K562 (cell line): Measurements from ENCODE around the gene PSME1. TPM values are rescaled to one million over a fixed set of nuclear protein-coding genes. Genes with fewer than 3 reads are reported as not detected.

Source experiments
- ATAC-seq: fragments of 200-7000 bp; cut with Tn5 transposase; 3 replicates; pipeline ENCODE4 v1.9.1; 2020; ENCODE audit warnings: moderate library complexity
- BruUV-seq: library from RNA; stranded (reverse); fragments of 400-500 nt; replicated peaks from 2 replicates; lab custom pipeline; 2021; lab: Mats Ljungman, UMichigan
- CTCF ChIA-PET: fragments of 300-600 bp; formaldehyde crosslinking; extraction: SDS; loops from one replicate; lab custom pipeline; 2021; ENCODE audit warnings: low intra/inter-chr PET ratio; lab: Yijun Ruan, JAX
- POLR2A ChIA-PET: fragments of 300-600, 350-650 bp; sonication (Branson Sonifier 250); formaldehyde crosslinking; extraction: SDS; loops from one replicate; lab custom pipeline; 2021; ENCODE audit warnings: antibody characterized with exemption, inconsistent platforms; lab: Yijun Ruan, JAX
- DNase-seq, 4 experiments: peaks; one replicate each; pipeline versions ENCODE4 v3.0.0 to v3.0.0-alpha.2; 2011 to 2018; ENCODE audit warnings: low spot score in 3 of 4, mixed read lengths in 3 of 4; ENCODE audit errors: extremely low read depth in 1 of 4
- FAIRE-seq: peaks from 2 replicates; lab custom pipeline; 2011; peaks lifted over from hg19 to GRCh38; lab: Jason Lieb, UNC
- H2AFZ ChIP-seq: 2 replicates; pipeline ENCODE4 v1.6.0; 2011; ENCODE audit warnings: low read depth, low read length, control low read depth, inconsistent platforms
- H3K27ac ChIP-seq: fragments of 200-600 bp; 3 replicates; pipeline ENCODE4 v1.8.0; 2011; ENCODE audit warnings: low read depth, mild to moderate bottlenecking, control low read depth, inconsistent platforms, low read length, moderate library complexity, mixed read lengths; ENCODE audit errors: extremely low read depth
- H3K27me3 ChIP-seq, 2 experiments: fragments of 300-600 bp in 1 of 2; 2 replicates in 1 of 2; 3 replicates in 1 of 2; pipeline versions ENCODE4 v1.6.0 to v1.8.0; 2011; ENCODE audit warnings: inconsistent platforms in 2 of 2, low read length in 2 of 2, mild to moderate bottlenecking in 1 of 2, mixed read lengths in 1 of 2, moderate library complexity in 1 of 2; ENCODE audit not compliant: control insufficient read depth in 2 of 2, insufficient read depth in 2 of 2
- H3K36me3 ChIP-seq: fragments of 300-600 bp; 3 replicates; pipeline ENCODE4 v1.8.0; 2011; ENCODE audit warnings: mild to moderate bottlenecking, low read length, inconsistent platforms; ENCODE audit not compliant: control insufficient read depth, insufficient read depth
- H3K4me1 ChIP-seq, 2 experiments: fragments of 200-600 bp in 1 of 2; replicated peaks in 1 of 2; 2 replicates in 1 of 2; 3 replicates in 1 of 2; pipeline versions ENCODE4 v1.5.1 to v1.8.0; 2011; ENCODE audit warnings: inconsistent platforms in 2 of 2, low read length in 2 of 2, mild to moderate bottlenecking in 1 of 2, mixed read lengths in 1 of 2, moderate library complexity in 1 of 2; ENCODE audit not compliant: control insufficient read depth in 2 of 2, insufficient read depth in 2 of 2
- H3K4me2 ChIP-seq: 2 replicates; pipeline ENCODE4 v1.6.1; 2011; ENCODE audit warnings: low read length, control low read depth, inconsistent platforms, mixed read lengths; ENCODE audit not compliant: insufficient read depth
- H3K4me3 ChIP-seq: fragments of 200-600 bp; sonication (generic), shearing (Covaris generic); 2 replicates; pipeline ENCODE4 v1.5.1; 2016; ENCODE audit warnings: control low read depth, inconsistent platforms
- H3K79me2 ChIP-seq: fragments of 200-600 bp; 3 replicates; pipeline ENCODE4 v1.8.0; 2011; ENCODE audit warnings: low read length, inconsistent platforms; ENCODE audit not compliant: control insufficient read depth, insufficient read depth
- H3K9ac ChIP-seq, 2 experiments: 2 replicates each; pipeline versions ENCODE4 v1.6.0 to v1.6.1; 2011; ENCODE audit warnings: low read depth in 2 of 2, low read length in 2 of 2, control low read depth in 1 of 2, inconsistent platforms in 1 of 2, mild to moderate bottlenecking in 1 of 2, mixed read lengths in 1 of 2; ENCODE audit not compliant: insufficient read depth in 1 of 2
- H3K9me1 ChIP-seq: one replicate; pipeline ENCODE4 v1.6.0; 2011; ENCODE audit warnings: inconsistent platforms, mild to moderate bottlenecking, low read length, moderate library complexity; ENCODE audit not compliant: control insufficient read depth, insufficient read depth
- H3K9me3 ChIP-seq: replicated peaks from 2 replicates; pipeline ENCODE4 v1.5.1; 2011; ENCODE audit warnings: low read depth, low read length, inconsistent platforms; ENCODE audit not compliant: control insufficient read depth, insufficient read depth
- H4K20me1 ChIP-seq: replicated peaks from 2 replicates; pipeline ENCODE4 v1.6.1; 2011; ENCODE audit warnings: low read length, inconsistent platforms, mixed read lengths; ENCODE audit not compliant: control insufficient read depth, insufficient read depth
- ARHGAP35 ChIP-seq: fragments of 450-650 bp; IDR thresholded peaks from 2 replicates; pipeline ENCODE4 v1.6.1; 2018; ENCODE audit not compliant: partially characterized antibody
- ARID2 ChIP-seq: fragments of 450-650 bp; IDR thresholded peaks from 2 replicates; pipeline ENCODE4 v1.6.1; 2017; ENCODE audit warnings: antibody characterized with exemption, mild to moderate bottlenecking
- BRD4 ChIP-seq: fragments of 200-600 bp; sonication (generic); IDR thresholded peaks from 2 replicates; pipeline ENCODE4 v1.6.1; 2017; ENCODE audit warnings: inconsistent platforms
- MAFK ChIP-seq: IDR thresholded peaks from 2 replicates; pipeline ENCODE4 v1.6.1; 2011; ENCODE audit warnings: low read length, improper control_type of control experiment
- NBN ChIP-seq: fragments of 450-650 bp; IDR thresholded peaks from 2 replicates; pipeline ENCODE4 v1.6.1; 2016; ENCODE audit warnings: low read depth, mild to moderate bottlenecking
- NCOR1 ChIP-seq: fragments of 450-650 bp; IDR thresholded peaks from 2 replicates; pipeline ENCODE4 v1.6.1; 2016; ENCODE audit warnings: mild to moderate bottlenecking, moderate library complexity
- SMARCA4 ChIP-seq: fragments of 450-650 bp; IDR thresholded peaks from 2 replicates; pipeline ENCODE4 v1.6.1; 2016
- ZNF140 ChIP-seq: fragments of 250-450 bp; sonication (Bioruptor Pico); IDR thresholded peaks from 2 replicates; pipeline ENCODE4 v1.8.0; 2021; ENCODE audit warnings: moderate library complexity, mild to moderate bottlenecking, inconsistent platforms
- ZNF174 ChIP-seq: fragments of 250-450 bp; sonication (Bioruptor Pico); IDR thresholded peaks from 2 replicates; pipeline ENCODE4 v1.4.0; 2020; ENCODE audit warnings: mild to moderate bottlenecking
- ZNF282 ChIP-seq: sonication (generic); formaldehyde crosslinking; IDR thresholded peaks from 2 replicates; pipeline ENCODE4 v1.8.1; 2023; ENCODE audit warnings: missing genetic modification reagents
- ZNF354B ChIP-seq: fragments of 250-450 bp; sonication (Bioruptor Pico); IDR thresholded peaks from 2 replicates; pipeline ENCODE4 v1.4.0; 2020
- WGBS: fragments of 100-300 bp; shearing (Covaris generic); methylation state at CpG from one replicate; pipeline ENCODE4 v1.1.6; 2016; ENCODE audit warnings: low coverage, mixed read lengths; ENCODE audit not compliant: insufficient coverage; ENCODE audit errors: missing lambda C conversion rate; 5-methylcytosine and 5-hydroxymethylcytosine counted together
- in situ Hi-C: fragments of 300-500 bp; cut with MboI; formaldehyde crosslinking; loops from 4 replicates; pipeline ENCODE4 v1.15.0; 2018; ENCODE audit warnings: inconsistent platforms, mixed read lengths
- intact Hi-C: fragments of 100-400 bp; cut with micrococcal nuclease; formaldehyde crosslinking; loops from 2 replicates; pipeline ENCODE4 v1.14.2; 2022
- polyA plus RNA-seq, 8 experiments: library from polyadenylated mRNA; depleted of rRNA in 4 of 8; stranded (reverse) in 5 of 8; unstranded in 3 of 8; fragments of >200 nt; fragmentation: Nextera tagmentation in 2 of 8; fragmentation: Illumina TruSeq in 1 of 8; extraction: Ambion mirVana in 2 of 8; extraction: Trizol in 1 of 8; gene quantifications; 2 replicates each; pipeline versions ENCODE4 v1.2.1 to v1.2.3, GENCODE V29; 2011 to 2014; ENCODE audit warnings: inconsistent platforms in 1 of 8, missing spikeins in 1 of 8
- total RNA-seq, 7 experiments: library from RNA; depleted of rRNA in 6 of 7; stranded (reverse); fragments of >200 nt in 6 of 7; fragmentation: Illumina TruSeq in 2 of 7; extraction: Trizol in 2 of 7; gene quantifications; 2 replicates each; pipeline versions ENCODE4 v1.2.1 to v1.2.3, GENCODE V29; 2011 to 2021; ENCODE audit warnings: low replicate concordance in 1 of 7

The PSME1 gene
- total and polyA plus RNA-seq, 9 of the 15 experiments (the other 6 are each of a cell fraction or from before 2014, with no cell fraction given) = 20.3 to 180 (median 67.5) TPM

DNA sequence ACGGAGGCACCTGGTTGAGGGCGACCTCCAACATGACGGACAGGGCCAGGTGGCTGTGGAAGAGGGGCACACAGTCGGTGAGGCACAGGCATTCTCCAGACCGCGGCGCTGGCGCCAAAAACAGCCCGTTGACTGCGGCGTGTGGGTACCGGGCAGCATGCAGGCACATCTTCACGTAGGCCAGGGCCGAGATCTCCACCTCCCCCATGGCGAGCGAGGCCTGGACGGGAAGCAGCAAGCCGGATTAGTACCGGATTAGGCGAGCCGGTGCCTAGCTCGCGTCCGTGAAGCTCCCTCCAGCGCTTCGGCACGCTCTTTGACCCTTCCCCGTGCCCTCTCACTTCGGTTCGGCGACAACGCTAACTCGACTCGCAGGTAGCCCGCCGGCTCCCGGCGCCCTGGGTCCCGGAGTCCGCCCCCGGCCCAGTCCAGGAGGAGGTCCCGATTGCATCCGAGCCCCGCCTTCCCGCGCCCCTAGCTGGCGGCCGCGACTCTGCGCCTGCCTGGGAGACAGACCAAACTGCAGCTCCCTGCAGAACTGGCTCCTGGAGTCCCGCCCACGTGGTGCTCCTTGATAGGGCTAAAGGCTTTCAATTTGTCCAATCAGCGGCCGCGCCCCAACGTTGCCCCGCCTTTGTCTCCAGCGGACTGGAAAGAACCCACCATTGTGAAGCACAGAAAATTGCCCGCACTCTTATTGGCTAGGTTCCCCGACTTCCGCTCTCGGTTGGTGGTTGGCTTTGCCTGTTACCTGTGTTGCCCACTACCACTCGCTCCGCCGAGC, 5.3 kb downstream of the PSME1 start, which contains the start of gene EMC9 (continued):
- 0 out of 2 replicates have a peak, but pooled peaks have one; percentile 10 for TF ChIP-seq SMARCA4
- no peak for TF ChIP-seq MAFK

GRCh38 chr14:24143511-24143910, 7.5 kb downstream of the PSME1 start:
- H3K9me3 ChIP-seq = no peaks in the 10 kb centered on the region
- no TSS peak for BruUV-seq
- H3K27me3 ChIP-seq = no peaks in the 10 kb centered on the region
- DNase-seq = no peak
- TF ChIP-seq ARID2 (no peak), ZNF282 (CRISPR knock-in tag) (no peak), NCOR1 (no peak), ZNF174 (no peak), ARHGAP35 (no peak), ZNF140 (no peak), BRD4 (no peak), NBN (no peak), ZNF354B (CRISPR knock-in tag) (no peak)
- TF ChIP-seq, all 486 proteins: peak for 0
- ATAC-seq (no peak), FAIRE-seq (no peak)
- H3K79me2 ChIP-seq = peaks cover 52% of the 10 kb centered on the region
- 24% methylated on average over 2 of the region's 2 CpGs for WGBS
- H3K27ac ChIP-seq = no peak overlapping the region
- peaks cover 39% of the 10 kb centered on the region; the same call in 2 of the 3 replicates for H3K36me3 ChIP-seq
- H4K20me1 ChIP-seq = no peaks in the 10 kb centered on the region; the same call in 1 of the 2 replicates
- in situ Hi-C loops (no loop called here), intact Hi-C loops (loop anchor here (10.0 kb wide), 1 partner anchor 49 kb away; the partner anchor contains the start of gene PCK2)
- POLR2A ChIA-PET = no interaction called here
- H2AFZ ChIP-seq = no peak overlapping the region
- peaks cover 32 to 47% of the 10 kb centered on the region in 2 experiments; a peak in 4 of 5 replicates for H3K4me1 ChIP-seq
- H3K4me2 ChIP-seq = no peak overlapping the region
- CTCF ChIA-PET = no interaction called here
- H3K9me1 ChIP-seq = peaks cover 5% of the 10 kb centered on the region
- H3K9ac ChIP-seq = no peak overlapping the region; a peak in 1 of 4 replicates
- H3K4me3 ChIP-seq = no peak overlapping the region
